ENCODE results near the gene KNDC1. TPM values are rescaled to one million over a fixed set of nuclear protein-coding genes. Genes with fewer than 3 reads are reported as not detected.

Gene KNDC1
- total RNA-seq, 1 donor from 2014 or later = not detected

DNA sequence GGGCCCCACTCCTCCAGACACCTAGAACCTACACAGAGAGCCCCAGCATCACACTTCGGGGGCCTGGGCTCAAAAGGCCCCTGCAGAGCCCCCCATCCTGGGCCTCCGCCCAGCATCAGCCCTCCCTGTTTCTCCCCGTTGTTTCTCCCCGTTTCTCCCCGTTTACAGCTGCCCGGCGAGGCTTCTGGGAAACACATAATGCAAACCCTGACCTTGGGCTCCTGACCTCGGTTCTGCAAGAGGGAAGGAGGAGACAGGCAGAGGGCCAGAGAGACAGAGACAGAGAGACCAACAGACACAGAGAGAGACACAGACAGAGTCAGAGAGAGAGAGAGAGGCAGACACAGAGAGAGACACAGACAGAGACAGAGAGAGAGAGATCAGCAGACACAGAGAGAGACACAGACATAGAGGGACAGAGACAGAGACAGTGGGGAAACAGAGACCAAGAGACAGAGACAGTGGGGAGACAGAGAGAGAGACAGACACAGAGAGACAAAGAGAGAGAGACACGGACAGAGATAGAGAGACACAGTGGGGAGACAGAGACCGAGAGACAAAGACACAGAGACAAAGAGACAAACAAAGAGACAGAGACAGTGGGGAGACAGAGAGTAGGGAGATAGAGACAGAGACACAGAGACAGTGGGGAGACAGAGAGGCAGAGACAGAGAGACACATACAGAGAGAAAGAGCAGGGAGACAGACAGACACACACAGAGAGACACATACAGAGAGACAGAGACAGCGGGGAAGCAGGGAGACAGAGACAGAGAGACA, 90.1 kb downstream of the KNDC1 start:
- Mint-ChIP-seq H3K27me3 (ENCODE audit: unreplicated experiment) (peaks cover 21% of the 10 kb centered on the region), H3K9me3 (ENCODE audit: unreplicated experiment) (no peaks in the 10 kb centered on the region), H3K4me3 (ENCODE audit: unreplicated experiment) (no peak overlapping the region), H3K27ac (ENCODE audit: unreplicated experiment) (no peak overlapping the region), H3K4me1 (ENCODE audit: unreplicated experiment) (no peaks in the 10 kb centered on the region), H3K36me3 (ENCODE audit: unreplicated experiment) (no peaks in the 10 kb centered on the region)
- DNase-seq (ENCODE audit: extremely low spot score, unreplicated experiment) = no peak
- TF ChIP-seq, protein P1, sequence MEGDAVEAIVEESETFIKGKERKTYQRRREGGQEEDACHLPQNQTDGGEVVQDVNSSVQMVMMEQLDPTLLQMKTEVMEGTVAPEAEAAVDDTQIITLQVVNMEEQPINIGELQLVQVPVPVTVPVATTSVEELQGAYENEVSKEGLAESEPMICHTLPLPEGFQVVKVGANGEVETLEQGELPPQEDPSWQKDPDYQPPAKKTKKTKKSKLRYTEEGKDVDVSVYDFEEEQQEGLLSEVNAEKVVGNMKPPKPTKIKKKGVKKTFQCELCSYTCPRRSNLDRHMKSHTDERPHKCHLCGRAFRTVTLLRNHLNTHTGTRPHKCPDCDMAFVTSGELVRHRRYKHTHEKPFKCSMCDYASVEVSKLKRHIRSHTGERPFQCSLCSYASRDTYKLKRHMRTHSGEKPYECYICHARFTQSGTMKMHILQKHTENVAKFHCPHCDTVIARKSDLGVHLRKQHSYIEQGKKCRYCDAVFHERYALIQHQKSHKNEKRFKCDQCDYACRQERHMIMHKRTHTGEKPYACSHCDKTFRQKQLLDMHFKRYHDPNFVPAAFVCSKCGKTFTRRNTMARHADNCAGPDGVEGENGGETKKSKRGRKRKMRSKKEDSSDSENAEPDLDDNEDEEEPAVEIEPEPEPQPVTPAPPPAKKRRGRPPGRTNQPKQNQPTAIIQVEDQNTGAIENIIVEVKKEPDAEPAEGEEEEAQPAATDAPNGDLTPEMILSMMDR (IDR thresholded peaks at IDR 0.05) = no peak

DNA sequence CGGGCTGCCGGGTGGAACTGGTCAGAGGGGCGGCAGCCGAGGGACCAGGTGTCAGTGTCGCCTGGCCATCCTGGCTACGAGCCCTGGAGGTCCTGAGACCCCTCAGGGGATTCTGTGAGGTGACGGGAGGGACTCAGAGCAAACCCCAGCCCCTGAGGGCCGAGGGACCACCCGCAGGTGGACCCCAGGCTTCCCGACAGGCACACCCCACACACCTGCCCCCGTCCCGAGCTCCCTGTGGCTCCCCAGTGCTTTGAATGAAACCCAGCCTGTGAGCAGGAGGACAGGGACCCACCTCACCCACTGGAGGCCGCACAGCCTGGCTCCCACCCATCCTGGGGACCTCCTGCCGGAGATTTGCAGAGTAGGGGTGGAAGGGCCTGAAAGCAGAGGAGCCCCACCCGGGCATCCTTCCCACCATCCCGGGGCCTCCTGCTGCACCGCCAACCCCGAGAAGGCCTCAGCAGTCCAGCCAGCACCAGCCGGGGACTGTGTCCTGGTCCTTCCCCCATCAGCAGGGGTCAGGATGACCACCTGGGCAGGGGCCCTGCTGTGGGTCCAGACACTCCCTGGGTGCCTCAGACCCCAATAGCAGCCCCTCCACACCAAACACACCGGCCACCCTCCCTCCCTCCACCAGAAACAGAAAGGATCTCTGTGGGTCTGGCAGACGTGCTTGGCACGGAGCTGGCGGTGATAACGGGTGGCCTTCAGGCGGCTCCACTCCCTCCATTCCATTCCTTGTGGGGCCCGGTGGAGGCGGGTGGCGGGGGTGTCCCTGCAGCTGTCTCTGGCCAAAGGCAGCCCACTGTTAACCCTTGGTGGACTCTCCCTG, 91.6 kb downstream of the KNDC1 start:
- H3K9me3 Mint-ChIP-seq (ENCODE audit: unreplicated experiment) = no peaks in the 10 kb centered on the region
- H3K27me3 Mint-ChIP-seq (ENCODE audit: unreplicated experiment) = peaks cover 18% of the 10 kb centered on the region
- TF ChIP-seq, protein P1 (IDR thresholded peaks at IDR 0.05) = no peak
- no peak overlapping the region for H3K27ac Mint-ChIP-seq (ENCODE audit: unreplicated experiment)
- no peak for DNase-seq (ENCODE audit: extremely low spot score, unreplicated experiment)
- H3K4me1 Mint-ChIP-seq (ENCODE audit: unreplicated experiment) = no peaks in the 10 kb centered on the region
- H3K4me3 Mint-ChIP-seq (ENCODE audit: unreplicated experiment) = no peak overlapping the region
- H3K36me3 Mint-ChIP-seq (ENCODE audit: unreplicated experiment) = no peaks in the 10 kb centered on the region

DNA sequence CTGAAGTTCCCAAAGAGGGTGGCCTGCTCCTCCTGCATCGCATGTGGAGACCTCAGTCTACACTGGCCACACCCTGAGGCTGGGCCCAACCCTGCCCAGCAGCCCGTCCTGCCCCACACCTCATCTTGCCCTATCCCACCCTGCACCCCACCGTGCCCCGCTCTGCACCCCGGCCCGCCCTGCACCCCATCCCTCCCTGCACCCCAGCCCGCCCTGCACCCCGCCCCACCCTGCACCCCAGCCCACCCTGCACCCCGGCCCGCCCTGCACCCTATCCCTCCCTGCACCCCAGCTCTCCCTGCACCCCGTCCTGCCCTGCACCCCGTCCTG, 92.2 kb downstream of the KNDC1 start:
- TF ChIP-seq, protein P1 (IDR thresholded peaks at IDR 0.05) = no peak
- H3K4me1 Mint-ChIP-seq (ENCODE audit: unreplicated experiment) = peaks cover 2% of the 10 kb centered on the region
- H3K36me3 Mint-ChIP-seq (ENCODE audit: unreplicated experiment) = no peaks in the 10 kb centered on the region
- DNase-seq (ENCODE audit: extremely low spot score, unreplicated experiment) = no peak
- no peaks in the 10 kb centered on the region for H3K9me3 Mint-ChIP-seq (ENCODE audit: unreplicated experiment)
- peaks cover 16% of the 10 kb centered on the region for H3K27me3 Mint-ChIP-seq (ENCODE audit: unreplicated experiment)
- no peak overlapping the region for H3K27ac Mint-ChIP-seq (ENCODE audit: unreplicated experiment)
- H3K4me3 Mint-ChIP-seq (ENCODE audit: unreplicated experiment) = no peak overlapping the region

DNA sequence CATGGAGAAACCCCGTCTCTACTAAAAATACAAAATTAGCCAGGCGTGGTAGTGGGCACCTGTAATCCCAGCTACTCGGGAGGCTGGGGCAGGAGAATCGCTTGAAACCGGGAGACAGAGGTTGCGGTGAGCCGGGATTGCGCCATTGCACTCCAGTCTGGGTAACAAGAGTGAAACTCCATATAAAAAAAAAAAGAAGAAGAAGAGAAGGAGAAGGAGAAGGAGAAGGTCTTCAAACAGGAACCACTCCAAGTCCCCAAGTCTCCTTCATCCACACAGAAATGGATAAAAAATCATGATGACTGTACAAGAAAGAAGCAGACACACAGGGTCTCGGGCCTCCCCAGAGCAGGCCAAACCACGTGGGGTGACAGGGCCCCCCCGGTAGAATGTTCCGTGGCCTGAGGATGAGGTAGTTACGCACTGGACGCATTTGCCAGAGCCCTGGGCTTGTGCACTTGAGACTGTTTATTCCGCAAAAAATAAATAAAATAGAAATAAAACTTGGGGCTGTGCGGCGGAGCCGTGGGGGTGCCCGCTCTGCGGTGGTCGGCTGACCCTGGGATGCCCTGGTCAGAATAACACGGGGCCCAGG, 93.4 kb downstream of the KNDC1 start:
- no peaks in the 10 kb centered on the region for H3K9me3 Mint-ChIP-seq (ENCODE audit: unreplicated experiment)
- no peak for DNase-seq (ENCODE audit: extremely low spot score, unreplicated experiment)
- H3K36me3 Mint-ChIP-seq (ENCODE audit: unreplicated experiment) = no peaks in the 10 kb centered on the region
- H3K27me3 Mint-ChIP-seq (ENCODE audit: unreplicated experiment) = peaks cover 15% of the 10 kb centered on the region
- TF ChIP-seq, protein P1 (IDR thresholded peaks at IDR 0.05) = no peak
- H3K27ac Mint-ChIP-seq (ENCODE audit: unreplicated experiment) = no peak overlapping the region
- H3K4me1 Mint-ChIP-seq (ENCODE audit: unreplicated experiment) = peaks cover 4% of the 10 kb centered on the region
- H3K4me3 Mint-ChIP-seq (ENCODE audit: unreplicated experiment) = no peak overlapping the region

All from osteocyte (in vitro differentiated cells).